Mucosa of descending colon (tissue), 3 donors: ENCODE results near the gene RPL32. TPM values are rescaled to one million over a fixed set of nuclear protein-coding genes. Genes with fewer than 3 reads are reported as not detected.
A peak's percentile ranks its signal among the peaks of the same experiment; 100 is the strongest.

Experiments
- ATAC-seq: fragments of 200-7000 bp; cut with Tn5 transposase; one replicate; pipeline ENCODE4 v1.9.1; 2020; ENCODE audit warnings: mild to moderate bottlenecking, moderate library complexity
- DNase-seq, 3 donors: peaks; one replicate each; pipeline ENCODE4 v3.0.0-alpha.2; 2020
- H3K36me3 ChIP-seq: fragments of 200-600 bp; one replicate; pipeline ENCODE4 v1.8.0; 2021; ENCODE audit warnings: low read depth, mild to moderate bottlenecking
- H3K4me1 ChIP-seq: fragments of 200-600 bp; one replicate; pipeline ENCODE4 v1.8.0; 2021; ENCODE audit warnings: low read depth, mild to moderate bottlenecking
- H3K4me3 ChIP-seq: fragments of 200-600 bp; one replicate; pipeline ENCODE4 v1.8.0; 2021; ENCODE audit warnings: mild to moderate bottlenecking
- H3K9me3 ChIP-seq: fragments of 200-600 bp; one replicate; pipeline ENCODE4 v1.8.0; 2021; ENCODE audit warnings: mild to moderate bottlenecking
- intact Hi-C, 2 donors: fragments of 100-400 bp; cut with DNase I in 1 of 2; cut with micrococcal nuclease in 1 of 2; formaldehyde crosslinking; loops; one replicate each; pipeline versions ENCODE4 v1.11.0 to v1.11.1; 2022; cut with DNase I, micrococcal nuclease
- total RNA-seq, 3 donors: library from RNA; stranded (reverse); fragmentation: NEBNext Ultra II Directional in 2 of 3; extraction: Animal tissue kit (Norgen Biotek cat#: 25700) in 2 of 3; gene quantifications; one replicate each; pipeline versions ENCODE4 v1.2.1 to v1.2.4, GENCODE V29; 2021 to 2023
- TF ChIP-seq, protein P1 (sequence below): fragments of 200-600 bp; IDR thresholded peaks from one replicate; pipeline ENCODE4 v1.8.0; 2022; ENCODE audit warnings: antibody characterized with exemption, mild to moderate bottlenecking
- donor health status: DM: no; HTN: no; CAD: no; lungs with moderate emphysema.
- donor health status: DM: no; HTN: no; CAD: no.
- donor health status: DM: no; HTN: yes; CAD: no.

The RPL32 gene
- total RNA-seq, 3 donors from 2014 or later: 1,042 to 1,233 (median 1,185) TPM

GRCh38 chr3:12798559-12799179, 42.7 kb downstream of the RPL32 start:
- TF ChIP-seq, protein P1, sequence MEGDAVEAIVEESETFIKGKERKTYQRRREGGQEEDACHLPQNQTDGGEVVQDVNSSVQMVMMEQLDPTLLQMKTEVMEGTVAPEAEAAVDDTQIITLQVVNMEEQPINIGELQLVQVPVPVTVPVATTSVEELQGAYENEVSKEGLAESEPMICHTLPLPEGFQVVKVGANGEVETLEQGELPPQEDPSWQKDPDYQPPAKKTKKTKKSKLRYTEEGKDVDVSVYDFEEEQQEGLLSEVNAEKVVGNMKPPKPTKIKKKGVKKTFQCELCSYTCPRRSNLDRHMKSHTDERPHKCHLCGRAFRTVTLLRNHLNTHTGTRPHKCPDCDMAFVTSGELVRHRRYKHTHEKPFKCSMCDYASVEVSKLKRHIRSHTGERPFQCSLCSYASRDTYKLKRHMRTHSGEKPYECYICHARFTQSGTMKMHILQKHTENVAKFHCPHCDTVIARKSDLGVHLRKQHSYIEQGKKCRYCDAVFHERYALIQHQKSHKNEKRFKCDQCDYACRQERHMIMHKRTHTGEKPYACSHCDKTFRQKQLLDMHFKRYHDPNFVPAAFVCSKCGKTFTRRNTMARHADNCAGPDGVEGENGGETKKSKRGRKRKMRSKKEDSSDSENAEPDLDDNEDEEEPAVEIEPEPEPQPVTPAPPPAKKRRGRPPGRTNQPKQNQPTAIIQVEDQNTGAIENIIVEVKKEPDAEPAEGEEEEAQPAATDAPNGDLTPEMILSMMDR: no peak
- ATAC-seq (no peak), DNase-seq (no peak)
- intact Hi-C loops: no loop called here
- Histone ChIP-seq H3K4me3 (no peak overlapping the region), H3K36me3 (no peaks in the 10 kb centered on the region), H3K4me1 (peaks cover 6% of the 10 kb centered on the region), H3K9me3 (no peaks in the 10 kb centered on the region)

- Histone ChIP-seq H3K4me3 (no peak overlapping the region), H3K36me3 (no peaks in the 10 kb centered on the region), H3K9me3 (no peaks in the 10 kb centered on the region), H3K4me1 (peaks cover 6% of the 10 kb centered on the region)
- intact Hi-C loops: no loop called here
- DNase-seq (no peak), ATAC-seq (no peak)
- TF ChIP-seq, protein P1: no peak
These were observed 43.3 kb downstream of the RPL32 start for GRCh38 chr3:12797892-12798558.

DNA sequence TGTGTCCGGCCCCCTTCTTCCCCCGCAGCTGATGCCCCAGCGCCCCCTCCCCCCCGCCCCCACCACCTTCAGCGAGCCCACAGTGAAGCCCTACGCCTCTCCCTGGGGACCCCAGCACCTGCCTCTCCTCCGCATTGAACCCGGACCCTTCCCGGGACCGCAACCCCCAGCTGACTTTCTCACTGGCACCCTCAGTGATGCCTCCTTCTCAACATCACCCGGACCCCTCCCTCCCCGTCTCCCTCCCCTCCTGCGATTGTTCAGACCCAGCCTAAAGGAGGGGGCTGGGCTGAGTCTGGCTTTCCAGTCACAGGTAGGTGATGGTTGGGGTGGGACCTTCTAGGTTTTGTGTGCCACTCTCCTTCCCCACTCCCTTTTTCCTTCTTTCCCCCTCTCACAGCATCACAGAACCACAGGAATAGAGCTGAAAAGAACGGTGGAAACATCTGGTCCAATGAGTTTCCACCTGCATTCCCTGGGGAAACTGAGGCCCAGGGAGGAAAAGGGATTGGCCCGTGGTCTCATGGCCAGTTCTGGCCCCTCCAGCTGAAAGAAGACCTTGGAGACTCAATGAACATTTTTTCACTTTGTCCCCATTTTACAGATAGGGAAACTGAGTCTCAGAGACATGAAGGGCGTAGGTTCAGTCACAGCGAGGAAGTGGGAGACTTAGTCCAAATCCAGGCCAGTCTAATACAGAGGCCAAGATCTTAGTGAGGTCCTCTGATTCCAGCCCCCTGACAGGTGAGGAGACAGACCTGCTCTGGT, 44.1 kb downstream of the RPL32 start:
- intact Hi-C loops: no loop called here
- no peaks in the 10 kb centered on the region for H3K9me3 ChIP-seq
- TF ChIP-seq, protein P1: no peak
- no peak overlapping the region for H3K4me3 ChIP-seq
- peaks cover 6% of the 10 kb centered on the region for H3K4me1 ChIP-seq
- no peaks in the 10 kb centered on the region for H3K36me3 ChIP-seq
- ATAC-seq (no peak), DNase-seq (no peak)

DNA sequence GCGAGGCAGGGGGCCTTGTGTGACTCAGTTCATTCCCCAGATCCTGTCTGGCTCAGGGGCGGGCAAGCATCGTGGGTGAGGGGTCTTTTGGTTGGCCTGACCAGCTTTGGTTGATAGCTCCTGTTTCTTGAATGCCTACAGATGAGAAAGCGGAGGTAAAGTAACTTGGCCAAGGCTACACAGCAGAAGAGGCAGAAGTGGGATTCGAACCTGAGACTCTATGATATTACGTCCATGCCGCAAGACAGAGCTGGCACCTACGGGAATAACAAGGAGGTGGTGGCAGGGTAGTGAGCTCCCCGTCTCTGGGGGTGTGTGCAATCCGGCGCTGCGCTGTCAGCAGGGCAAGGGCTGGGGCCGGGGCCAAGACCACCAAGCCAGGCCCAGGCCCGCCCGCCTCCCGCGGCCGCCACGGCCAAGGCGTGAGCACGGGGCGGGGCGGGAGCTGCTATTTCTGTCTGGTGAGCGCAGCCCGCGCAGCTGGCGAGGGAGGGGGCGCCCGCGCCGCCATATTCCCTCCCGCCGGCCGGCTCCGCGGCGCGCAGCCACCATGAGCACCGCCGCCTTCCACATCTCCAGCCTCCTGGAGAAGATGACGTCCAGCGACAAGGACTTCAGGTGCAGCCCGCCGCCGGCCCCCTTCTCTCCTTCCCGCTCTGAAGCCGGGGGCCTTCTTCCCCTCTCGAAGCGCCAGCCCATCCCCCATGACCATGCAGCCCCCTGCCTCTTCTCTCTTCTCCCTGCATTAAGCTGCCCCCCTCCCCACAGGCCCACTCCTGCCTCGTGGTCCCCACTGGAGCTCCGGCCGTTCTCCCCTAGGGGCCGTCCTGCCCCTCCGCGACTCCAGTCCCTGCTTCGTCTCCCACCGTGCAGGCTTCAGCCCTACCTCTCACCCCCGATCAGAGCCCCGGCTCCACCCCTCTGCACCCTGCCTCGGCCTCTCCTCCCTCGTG, 44.9 kb downstream of the RPL32 start, which contains the start of gene CAND2:
TSS of gene CAND2 (plus strand) at position 510 of the 953 bp plus-strand sequence. CDS start at position 551, 41 bp downstream.
- H3K36me3 ChIP-seq: no peaks in the 10 kb centered on the region
- DNase-seq (peak in 2 of 3 donors; percentile 49 to 60), ATAC-seq (peak; percentile 76)
- H3K9me3 ChIP-seq: no peaks in the 10 kb centered on the region
- H3K4me1 ChIP-seq: peaks cover 6% of the 10 kb centered on the region
- intact Hi-C loops: no loop called here
- TF ChIP-seq, protein P1: no peak
- H3K4me3 ChIP-seq: no peak within 1 kb of the TSS

DNA sequence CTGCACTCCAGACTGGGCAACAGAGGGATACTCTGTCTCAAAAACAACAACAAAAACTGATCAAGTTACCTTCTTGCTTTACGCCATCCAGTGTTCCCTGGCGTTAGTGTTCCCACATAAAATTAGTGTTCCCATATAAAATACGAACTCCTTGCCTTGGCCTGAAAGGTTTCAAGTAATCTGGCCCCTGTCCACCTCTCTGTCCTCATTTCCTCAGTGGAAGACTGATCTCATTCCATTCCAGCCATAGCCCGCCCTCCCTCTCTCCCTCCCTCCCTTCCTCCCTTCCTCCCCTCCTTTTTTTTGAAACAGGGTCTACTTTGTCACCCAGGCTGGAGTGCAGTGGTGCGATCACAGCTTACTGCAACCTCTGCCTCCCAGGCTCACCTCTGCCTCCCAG, 47.7 kb downstream of the RPL32 start:
- TF ChIP-seq, protein P1: no peak
- ATAC-seq (no peak), DNase-seq (no peak)
- intact Hi-C loops: no loop called here
- Histone ChIP-seq H3K36me3 (no peaks in the 10 kb centered on the region), H3K9me3 (no peaks in the 10 kb centered on the region), H3K4me1 (peaks cover 6% of the 10 kb centered on the region), H3K4me3 (no peak overlapping the region)
